Right lobe of liver (tissue), 6 donors: ENCODE measurements around the gene DNAJC10. TPM values are rescaled to one million over a fixed set of nuclear protein-coding genes. Genes with fewer than 3 reads are reported as not detected.

Experiments used
- ATAC-seq, 4 donors: fragments of 200-7000 bp; cut with Tn5 transposase; one replicate each; pipeline ENCODE4 v1.9.1; 2020; ENCODE audit warnings: mild to moderate bottlenecking in 4 of 4, moderate library complexity in 4 of 4
- DNase-seq, 3 donors: peaks; one replicate each; pipeline ENCODE4 v3.0.0-alpha.2; 2020
- H3K27ac ChIP-seq, 3 donors: fragments of 200-600 bp; one replicate each; pipeline ENCODE4 v1.8.0; 2022
- H3K27me3 ChIP-seq, 2 donors: fragments of 200-600 bp; one replicate each; pipeline ENCODE4 v1.8.0; 2022
- H3K36me3 ChIP-seq, 4 donors: fragments of 200-600 bp; sonication (generic) in 1 of 4; one replicate each; pipeline versions ENCODE4 v1.5.1 to v1.8.0; 2017 to 2022; ENCODE audit warnings: control low read depth in 1 of 4
- H3K4me1 ChIP-seq, 4 donors: fragments of 200-600 bp; sonication (generic) in 1 of 4; one replicate each; pipeline versions ENCODE4 v1.5.1 to v1.8.0; 2017 to 2022; ENCODE audit warnings: control low read depth in 1 of 4
- H3K4me3 ChIP-seq, 3 donors: fragments of 200-600 bp; one replicate each; pipeline ENCODE4 v1.8.0; 2022
- H3K9me3 ChIP-seq, 4 donors: fragments of 200-600 bp; sonication (generic) in 1 of 4; one replicate each; pipeline versions ENCODE4 v1.5.1 to v1.8.0; 2017 to 2022; ENCODE audit warnings: control low read depth in 1 of 4
- CTCF ChIP-seq, 4 donors: fragments of 200-600 bp in 3 of 4; fragments of 450-650 bp in 1 of 4; IDR thresholded peaks; one replicate each; pipeline versions ENCODE4 v1.5.1 to v1.8.0; 2016 to 2022; ENCODE audit warnings: antibody characterized with exemption in 4 of 4, mild to moderate bottlenecking in 2 of 4
- POLR2A ChIP-seq: fragments of 450-650 bp; IDR thresholded peaks from one replicate; pipeline ENCODE4 v1.6.1; 2017; ENCODE audit warnings: antibody characterized with exemption, mild to moderate bottlenecking
- WGBS: methylation state at CpG from one replicate; pipeline ENCODE4 v1.1.6; 2018; ENCODE audit warnings: low coverage, low lambda C conversion rate; ENCODE audit not compliant: insufficient coverage; ENCODE audit errors: missing lambda C conversion rate; 5-methylcytosine and 5-hydroxymethylcytosine counted together
- intact Hi-C, 2 donors: fragments of 100-400 bp; cut with DNase I; formaldehyde crosslinking; loops; one replicate each; pipeline versions ENCODE4 v1.11.2 to v1.14.1; 2022
- total RNA-seq, 6 experiments: library from RNA; depleted of rRNA in 2 of 6; stranded (reverse); fragments of >200 nt in 2 of 6; fragmentation: NEBNext Ultra II Directional in 3 of 6; extraction: Animal tissue kit (Norgen Biotek cat#: 25700) in 3 of 6; gene quantifications; one replicate each; pipeline versions ENCODE4 v1.1.0 to v1.2.4, GENCODE V29; 2016 to 2023
- donor health status: DM: no; HTN: yes; CAD: no.
- donor health status: DM: no; HTN: no; CAD: no.
- donor health status: DM: no; HTN: no; CAD: no.
- donor health status: DM: no; HTN: yes; CAD: no.
- donor health status: DM: no; HTN: yes; CAD: no.

The DNAJC10 gene
- total RNA-seq, 6 experiments from 2014 or later: 26.1 to 37.7 (median 33.0) TPM

GRCh38 chr2:182728014-182728413 is 12.0 kb downstream of the DNAJC10 start:
- no peak overlapping the region for H3K27ac ChIP-seq
- no peak for TF ChIP-seq POLR2A
- no peak for TF ChIP-seq CTCF (IDR thresholded peaks at IDR 0.05)
- H3K36me3 ChIP-seq: no peaks in the 10 kb centered on the region
- H3K27me3 ChIP-seq: no peaks in the 10 kb centered on the region
- peaks cover 0 to 14% (median 6%) of the 10 kb centered on the region in 4 donors for H3K4me1 ChIP-seq
- 82% methylated on average over 4 of the region's 4 CpGs for WGBS
- no peak for ATAC-seq
- no peak overlapping the region for H3K4me3 ChIP-seq
- intact Hi-C loops: no loop called here
- DNase-seq: no peak
- no peaks in the 10 kb centered on the region for H3K9me3 ChIP-seq

- TF ChIP-seq CTCF (IDR thresholded peaks at IDR 0.05) (no peak), POLR2A (no peak)
- WGBS: 33% methylated on average over 2 of the region's 2 CpGs
- Histone ChIP-seq H3K27ac (peak overlapping the region in 1 of 3 donors; percentile 38), H3K4me1 (peaks cover 0 to 14% (median 6%) of the 10 kb centered on the region in 4 donors), H3K4me3 (peak overlapping the region in 1 of 3 donors; percentile 8), H3K36me3 (no peaks in the 10 kb centered on the region), H3K27me3 (no peaks in the 10 kb centered on the region), H3K9me3 (no peaks in the 10 kb centered on the region)
- intact Hi-C loops: no loop called here
- no peak for DNase-seq
- peak; percentile 51 to 85 (median 70) for ATAC-seq
These were observed 13.8 kb downstream of the DNAJC10 start for GRCh38 chr2:182729710-182730339.

- Histone ChIP-seq H3K36me3 (no peaks in the 10 kb centered on the region), H3K9me3 (no peaks in the 10 kb centered on the region), H3K27me3 (no peaks in the 10 kb centered on the region), H3K4me1 (peaks cover 0 to 14% (median 6%) of the 10 kb centered on the region in 4 donors), H3K4me3 (no peak overlapping the region), H3K27ac (peak overlapping the region in 1 of 3 donors; percentile 38)
- intact Hi-C loops: no loop called here
- ATAC-seq (peak; percentile 53 to 75 (median 65)), DNase-seq (no peak)
- TF ChIP-seq POLR2A (no peak), CTCF (IDR thresholded peaks at IDR 0.05) (no peak)
These were observed 14.4 kb downstream of the DNAJC10 start for GRCh38 chr2:182730486-182730885.

- peaks cover 0 to 9% (median 3%) of the 10 kb centered on the region in 4 donors for H3K36me3 ChIP-seq
- intact Hi-C loops: no loop called here
- H3K4me3 ChIP-seq: no peak overlapping the region
- TF ChIP-seq CTCF (IDR thresholded peaks at IDR 0.05): no peak
- TF ChIP-seq POLR2A: no peak
- ATAC-seq (no peak), DNase-seq (no peak)
- H3K27ac ChIP-seq: no peak overlapping the region
- H3K9me3 ChIP-seq: no peaks in the 10 kb centered on the region
- H3K27me3 ChIP-seq: no peaks in the 10 kb centered on the region
- peaks cover 0 to 14% (median 6%) of the 10 kb centered on the region in 4 donors for H3K4me1 ChIP-seq
These were observed 16.7 kb downstream of the DNAJC10 start for GRCh38 chr2:182732736-182733135.
